HG03097 (cell line): ENCODE measurements around the gene SLIT3.

Experiments
- ATAC-seq: cut with Tn5 transposase; IDR thresholded peaks from one replicate; pipeline ENCODE4 v1.9.1; 2021; ENCODE audit not compliant: unreplicated experiment, low FRiP score

SLIT3 gene

GRCh38 chr5:168946363-168946762, 354.6 kb downstream of the SLIT3 start:
- ATAC-seq: no peak

DNA sequence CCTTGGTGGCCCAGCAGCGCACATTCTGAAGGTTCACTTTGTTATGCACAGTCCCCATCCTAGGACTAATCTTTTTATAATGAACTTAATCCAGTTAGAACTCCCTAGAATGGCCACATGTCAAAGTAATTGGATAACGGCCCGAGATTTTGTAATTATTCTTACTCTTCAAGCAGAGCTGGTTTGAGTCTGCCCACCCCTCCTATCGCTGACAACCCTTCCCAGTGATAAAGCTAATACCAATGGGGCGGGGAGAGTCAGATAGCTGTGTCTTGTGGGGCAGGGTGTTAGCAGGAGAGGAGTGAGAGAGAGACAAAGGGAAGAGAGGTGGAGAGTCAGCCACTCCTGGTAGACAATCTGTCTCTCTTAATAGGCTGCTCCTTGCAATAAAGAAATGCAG, 356.9 kb downstream of the SLIT3 start:
- no peak for ATAC-seq

DNA sequence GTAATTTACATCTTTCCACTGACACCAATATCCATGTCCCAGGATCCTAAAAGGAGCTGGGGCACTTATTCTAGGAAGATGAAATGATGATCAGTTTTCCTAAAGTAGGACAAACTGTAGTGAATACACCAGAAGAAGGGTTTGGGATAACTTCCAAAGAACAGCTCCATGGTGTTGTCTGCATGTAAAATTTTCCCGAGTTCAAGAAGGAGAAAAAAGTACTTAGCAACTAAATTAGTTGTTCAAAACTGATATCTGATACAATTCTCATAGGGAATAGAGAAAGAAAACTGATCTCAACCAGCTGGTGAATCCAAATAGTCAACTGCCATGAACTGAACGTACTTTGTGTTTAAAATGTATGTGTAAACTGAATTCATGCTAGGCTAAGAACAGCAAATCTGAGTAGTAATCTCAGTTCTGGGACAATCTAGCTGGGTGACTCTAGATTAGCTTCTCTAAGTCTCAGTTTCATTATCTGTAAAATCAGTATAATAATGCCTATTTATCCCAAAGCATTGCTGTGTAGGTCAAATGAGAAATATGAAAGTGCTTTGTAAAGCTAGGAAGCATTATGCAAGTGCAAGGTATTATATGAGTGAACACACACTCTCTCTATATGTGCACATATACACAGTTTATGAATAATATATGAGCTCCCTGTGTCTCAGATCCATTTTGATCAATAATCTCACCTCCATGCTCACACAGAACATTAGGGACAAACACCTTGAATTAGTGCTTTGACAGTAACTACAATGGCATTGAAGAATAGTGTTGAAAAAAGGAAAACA, 357.7 kb downstream of the SLIT3 start:
- ATAC-seq: no peak

DNA sequence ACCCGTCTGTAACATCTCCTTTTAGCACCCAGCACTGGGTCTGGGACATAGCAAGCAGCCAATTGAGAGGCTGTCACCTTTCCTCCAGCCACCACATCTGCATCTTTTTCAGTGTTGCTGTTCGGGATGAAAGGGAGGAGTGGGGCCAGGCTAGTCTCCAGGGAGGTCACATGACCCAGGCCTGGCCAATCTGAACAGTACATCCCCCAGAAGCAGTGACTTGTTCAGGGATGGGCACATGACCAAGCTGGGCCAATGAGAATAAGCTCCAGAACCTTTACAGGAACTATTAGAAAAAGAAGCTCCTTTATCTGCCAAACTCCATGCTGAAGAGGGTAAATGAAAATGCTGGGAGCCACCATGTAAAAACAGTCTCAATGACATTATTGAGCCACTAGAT, 359.0 kb downstream of the SLIT3 start:
- ATAC-seq: no peak

- no peak for ATAC-seq
Observed at GRCh38 chr5:168940712-168941111, 360.2 kb downstream of the SLIT3 start.

- no peak for ATAC-seq
Observed at GRCh38 chr5:168939887-168940544, 360.9 kb downstream of the SLIT3 start.

DNA sequence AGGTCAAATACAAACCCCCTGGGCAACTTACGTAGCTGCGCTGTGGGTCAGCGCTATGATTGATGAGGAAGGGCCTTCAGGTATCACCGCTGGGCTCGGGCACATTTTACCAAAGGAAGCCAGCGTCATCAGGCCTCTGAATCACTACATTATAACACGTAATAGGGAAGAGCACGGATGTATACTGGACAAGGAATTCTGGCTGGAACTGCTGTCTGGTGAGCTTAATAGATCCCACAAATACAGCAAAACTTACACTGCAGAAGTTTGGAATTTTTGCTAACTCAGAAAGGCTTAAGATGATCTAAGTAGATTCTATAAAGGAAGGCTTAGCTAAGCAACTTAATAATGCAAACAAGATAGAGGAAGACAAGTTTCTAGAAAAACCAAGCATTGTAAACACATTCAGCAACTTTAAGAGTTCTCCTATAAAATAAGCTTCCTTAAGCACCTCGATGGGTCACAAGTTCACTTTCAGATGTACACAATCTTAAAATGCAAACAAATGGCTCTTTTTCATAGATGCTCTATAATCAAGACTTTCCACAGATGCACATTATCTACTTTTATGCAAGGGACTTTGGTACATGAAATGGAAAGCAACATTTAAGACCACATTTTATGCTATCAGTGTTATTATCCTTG, 361.7 kb downstream of the SLIT3 start:
- no peak for ATAC-seq

- no peak for ATAC-seq
Observed at GRCh38 chr5:168936511-168936910, 364.4 kb downstream of the SLIT3 start.

DNA sequence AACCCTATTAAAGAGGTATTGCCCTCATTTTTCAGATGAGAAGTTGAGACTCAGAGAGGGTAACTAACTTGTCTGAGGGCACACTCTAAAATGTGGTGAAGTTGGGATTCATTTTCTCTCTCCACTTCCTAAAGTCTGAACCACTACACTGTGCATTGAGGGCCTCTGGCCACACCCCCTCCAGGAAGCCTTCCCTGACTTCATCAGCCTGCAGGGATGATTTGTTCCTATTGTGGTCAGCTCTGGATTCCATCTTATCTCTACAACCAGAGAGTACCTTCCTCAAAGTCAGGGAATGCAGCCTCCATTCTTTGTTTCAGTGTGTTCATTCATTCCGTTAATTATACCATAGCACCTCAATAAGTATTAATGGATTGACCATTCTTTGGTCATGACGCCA, 365.8 kb downstream of the SLIT3 start:
- no peak for ATAC-seq

DNA sequence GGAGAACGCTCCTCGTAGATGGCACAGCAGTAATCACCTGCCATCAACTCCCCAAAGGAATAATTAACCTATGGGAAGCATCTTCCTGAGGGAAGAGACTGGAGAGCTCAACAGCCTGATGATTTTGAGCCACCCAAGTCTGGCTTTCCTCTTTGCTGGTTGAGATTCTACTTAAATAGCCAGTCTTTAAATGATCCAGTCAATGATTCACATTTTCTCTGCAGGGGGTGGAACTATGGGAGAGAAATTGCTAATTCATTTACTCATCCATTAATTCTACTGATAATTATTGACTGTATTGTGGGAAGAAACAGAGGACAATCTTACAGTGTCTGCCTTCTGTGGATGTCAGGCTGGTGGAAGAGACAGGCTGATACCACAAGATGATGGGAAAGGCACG, 366.8 kb downstream of the SLIT3 start:
- no peak for ATAC-seq

DNA sequence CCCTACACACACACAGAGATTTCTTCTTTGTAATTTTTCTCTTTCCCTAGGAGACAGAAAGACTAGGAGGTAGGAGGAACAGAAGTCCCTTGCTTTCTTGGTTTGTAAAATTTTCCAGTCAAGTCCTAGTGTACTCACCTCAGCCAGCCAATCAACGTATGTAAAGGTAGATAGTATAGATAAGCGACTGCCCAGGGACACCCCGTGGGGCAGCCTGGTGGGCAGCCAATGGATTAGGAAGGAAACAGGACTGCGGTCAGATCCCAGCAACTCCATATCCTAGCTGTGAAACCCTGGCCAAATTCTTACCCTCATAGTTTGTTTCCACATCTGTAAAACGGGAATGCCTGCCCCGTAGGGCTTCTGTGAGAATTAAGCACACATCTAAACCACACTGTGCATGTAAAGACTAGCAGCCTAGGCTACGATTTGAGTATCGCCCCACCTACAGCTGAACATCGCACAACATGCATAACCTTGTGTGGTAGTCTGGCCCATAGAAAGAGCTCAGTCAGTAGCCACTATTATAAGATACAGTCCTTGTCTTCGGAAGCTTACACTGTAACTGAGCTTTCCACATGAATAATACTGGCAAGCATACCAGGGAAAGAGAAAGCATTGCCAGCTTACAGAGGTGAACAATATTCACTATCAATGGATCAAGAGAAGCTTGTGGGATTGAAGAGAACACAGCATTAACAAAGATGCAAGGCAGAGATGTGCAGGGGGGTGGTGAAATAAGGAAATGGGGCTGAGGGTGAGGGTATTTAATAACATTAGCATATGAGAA, 368.3 kb downstream of the SLIT3 start:
- ATAC-seq: no peak

DNA sequence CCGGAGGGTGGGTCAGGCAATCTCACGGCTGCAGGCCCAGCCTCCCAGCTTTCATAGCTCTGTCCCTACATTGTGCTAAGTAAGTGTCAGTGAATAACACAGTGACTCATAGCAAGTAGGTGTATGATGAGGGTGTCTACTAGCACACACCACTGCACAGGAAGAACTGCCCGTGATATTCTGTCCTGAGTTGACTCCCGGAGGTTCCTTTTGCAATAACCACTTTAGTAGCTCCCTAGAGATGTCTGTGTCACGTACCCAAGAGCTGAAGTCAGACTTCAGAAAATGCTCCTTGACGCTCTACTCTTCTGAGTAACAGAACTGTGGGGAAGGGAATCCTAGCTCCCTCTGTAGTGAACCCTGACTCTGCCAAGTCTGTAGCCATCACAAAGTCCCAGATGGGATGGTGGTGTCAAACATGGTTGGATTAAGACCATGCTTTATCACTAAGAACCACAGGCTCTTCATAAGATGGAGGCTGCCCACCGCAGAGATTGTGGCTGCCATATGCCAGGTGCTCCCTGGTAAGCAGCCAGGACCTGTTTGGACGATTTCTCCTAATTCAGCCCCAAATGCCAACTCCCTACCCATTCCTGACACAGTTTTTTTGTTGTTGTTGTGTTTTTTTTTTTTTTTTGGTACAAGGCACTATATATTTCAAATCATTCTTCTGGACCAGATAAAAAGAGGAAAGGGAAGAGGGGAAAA, 369.1 kb downstream of the SLIT3 start:
- no peak for ATAC-seq

GRCh38 chr5:168929656-168930055, 371.3 kb downstream of the SLIT3 start:
- ATAC-seq: no peak

DNA sequence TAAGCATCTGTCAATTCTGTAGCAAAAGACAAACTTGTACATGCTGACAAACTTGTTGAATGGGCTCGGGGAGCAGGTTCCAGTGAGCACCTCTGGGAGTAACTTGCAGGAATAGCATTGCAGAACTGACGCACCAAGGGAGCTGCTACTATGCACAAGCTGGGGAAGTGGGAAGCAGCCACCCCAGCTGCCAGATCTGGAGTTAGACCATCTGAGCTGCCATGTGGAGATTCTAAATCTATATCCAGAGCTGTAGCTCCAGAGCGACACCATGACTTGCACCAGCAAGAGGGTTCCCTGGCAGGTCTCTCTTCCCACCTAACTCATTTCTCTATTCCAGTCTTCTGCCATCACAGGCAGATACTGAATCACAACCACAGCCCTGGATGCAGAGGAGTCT, 375.8 kb downstream of the SLIT3 start:
- no peak for ATAC-seq

DNA sequence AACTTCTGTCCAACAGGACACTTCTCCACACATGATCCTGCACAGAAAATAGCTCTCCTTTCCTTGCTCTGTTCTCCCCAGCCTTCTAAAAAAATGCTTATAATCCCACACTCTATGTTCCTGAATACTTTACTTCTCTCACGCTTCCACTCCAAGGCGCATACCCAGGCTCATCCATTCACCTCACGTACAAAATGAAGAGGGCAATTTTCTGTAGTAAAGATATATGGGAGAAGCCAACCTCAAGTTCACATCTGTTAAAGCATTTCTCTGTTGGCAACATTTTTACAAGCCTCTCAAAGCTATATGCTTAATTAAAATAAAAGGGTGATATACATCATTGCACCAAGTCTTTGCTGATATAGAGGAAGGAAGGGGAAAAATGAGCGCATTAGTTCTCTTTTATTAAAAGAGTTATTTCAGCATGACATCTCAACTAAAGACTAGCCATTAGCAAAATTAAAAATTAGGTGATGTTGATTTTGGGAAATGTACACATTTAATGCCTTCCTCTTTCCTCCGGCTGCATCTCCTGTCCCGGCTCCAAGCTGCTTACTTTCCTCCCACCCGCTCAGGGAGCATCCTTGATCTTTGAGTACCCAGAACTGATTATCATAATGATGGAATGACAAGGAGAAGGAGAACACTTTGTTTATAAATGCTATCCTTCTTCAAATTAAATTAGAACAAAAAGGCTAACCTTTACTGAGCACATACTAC, 379.6 kb downstream of the SLIT3 start:
- ATAC-seq: no peak

DNA sequence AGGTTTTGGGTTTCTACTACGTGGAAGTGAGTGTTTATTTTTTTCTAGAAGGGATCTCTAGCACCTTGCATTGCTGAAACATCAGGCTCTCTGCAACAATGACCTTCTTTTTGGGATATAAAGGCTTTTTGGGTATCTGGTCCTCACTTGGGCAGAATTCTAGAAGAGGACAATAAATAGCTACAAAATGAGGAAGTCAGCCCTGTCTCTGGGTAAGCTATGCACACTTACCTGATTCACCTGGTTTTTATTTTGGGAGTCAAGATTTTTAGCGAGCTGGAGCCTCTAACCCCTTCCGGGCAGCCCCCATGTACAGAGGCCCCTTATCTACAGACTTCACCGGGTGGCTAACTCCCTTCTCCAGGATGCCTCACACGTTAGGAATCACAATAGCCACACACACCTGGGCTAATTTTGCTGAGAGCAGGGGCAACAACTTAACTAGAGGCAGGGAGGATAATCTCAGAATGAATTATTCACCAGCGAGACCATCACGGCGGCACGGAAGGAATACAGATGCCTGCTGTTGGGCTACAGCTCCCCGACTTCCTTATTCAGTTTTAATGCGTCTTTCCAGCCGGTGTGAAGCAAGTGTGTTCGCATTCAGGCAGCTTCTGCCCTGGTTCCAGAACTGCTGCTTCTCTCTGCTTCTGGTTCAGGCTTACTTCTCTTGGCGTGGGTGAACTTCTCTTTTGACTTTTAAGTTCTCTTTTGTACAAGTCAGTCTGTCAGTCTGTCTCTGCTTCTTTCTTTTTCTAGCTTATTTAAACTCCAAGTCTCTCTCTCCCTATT, 380.7 kb downstream of the SLIT3 start:
- ATAC-seq: no peak

DNA sequence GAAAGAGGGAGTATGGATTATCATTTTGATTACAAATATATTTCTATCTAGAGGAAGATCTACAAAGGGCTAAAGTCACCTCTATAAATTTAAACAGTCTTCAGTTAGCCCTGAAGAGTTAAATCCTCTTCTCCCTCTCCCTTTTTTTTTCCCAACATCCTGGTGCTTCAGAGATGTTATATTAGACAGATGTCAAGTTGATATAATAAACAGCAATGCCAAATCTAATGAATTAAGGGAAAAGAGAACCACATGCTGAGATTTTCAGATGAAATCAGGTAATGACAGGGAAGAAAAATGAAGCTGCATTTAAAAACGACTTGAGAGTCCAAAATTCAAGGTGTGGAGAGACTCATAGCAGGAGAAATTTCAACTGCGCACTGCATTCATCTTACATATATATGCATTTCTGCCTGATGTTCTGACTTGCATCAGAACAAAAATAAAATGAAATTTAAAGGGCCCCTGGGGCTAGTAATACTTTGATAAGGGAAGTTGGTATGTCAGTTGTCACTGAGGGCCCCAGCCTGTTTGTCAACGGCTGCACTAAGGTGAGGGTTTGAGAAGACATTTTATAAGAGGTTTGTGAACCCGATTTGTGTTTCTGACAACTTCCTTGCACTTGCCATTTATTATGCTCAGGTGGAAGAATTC, 382.9 kb downstream of the SLIT3 start:
- no peak for ATAC-seq

DNA sequence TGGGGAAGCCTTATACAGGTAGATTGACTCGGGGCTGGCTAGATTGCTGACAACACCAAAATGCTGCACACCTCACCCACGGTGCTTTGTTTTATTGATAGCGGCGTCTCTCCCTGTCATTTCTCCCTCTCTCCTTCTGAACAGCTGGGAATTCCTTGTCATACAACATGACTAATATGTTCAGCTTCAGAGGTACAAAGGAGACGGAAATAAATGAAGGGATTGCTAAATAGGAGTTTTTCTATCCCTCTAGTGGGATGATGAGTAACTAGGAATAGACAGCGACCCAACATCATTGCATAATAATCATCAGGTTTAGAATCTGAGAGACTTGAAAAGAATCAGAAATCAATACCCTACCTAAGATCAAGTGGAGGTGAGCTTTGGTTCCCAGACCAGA, 384.1 kb downstream of the SLIT3 start:
- no peak for ATAC-seq

GRCh38 chr5:168916266-168916665, 384.7 kb downstream of the SLIT3 start:
- no peak for ATAC-seq
